Activated T-helper 17 cell treated with anti-CD3 and anti-CD28 coated beads, Interleukin-2, amount 50 U/mL, for 72 hours (primary cell): ENCODE results near the gene TRIM33. TPM values are rescaled to one million over a fixed set of nuclear protein-coding genes. Genes with fewer than 3 reads are reported as not detected.
"Not testable (repeated sequence)": the region's sequence is repeated elsewhere in the genome, so short reads cannot be mapped to it uniquely, and the experiment has no call there.

Experiments
- ATAC-seq: fragments of 150-1000 bp; cut with Tn5 transposase; replicated peaks from 2 replicates; pipeline ENCODE4 v1.10.0; 2021; ENCODE audit warnings: mild to moderate bottlenecking, moderate library complexity
- H3K27ac Mint-ChIP-seq: one replicate; pipeline ENCODE4 v1.8.0; 2022; ENCODE audit warnings: mixed read lengths
- H3K27me3 Mint-ChIP-seq: one replicate; pipeline ENCODE4 v1.8.0; 2022; ENCODE audit warnings: mixed read lengths
- H3K36me3 Mint-ChIP-seq: one replicate; pipeline ENCODE4 v1.8.0; 2022; ENCODE audit warnings: low read depth, mild to moderate bottlenecking, mixed read lengths
- H3K4me1 Mint-ChIP-seq: one replicate; pipeline ENCODE4 v1.8.0; 2022; ENCODE audit warnings: mixed read lengths
- H3K4me3 Mint-ChIP-seq: one replicate; pipeline ENCODE4 v1.8.0; 2022; ENCODE audit warnings: mild to moderate bottlenecking, mixed read lengths
- H3K9me3 Mint-ChIP-seq: one replicate; pipeline ENCODE4 v1.8.0; 2022; ENCODE audit warnings: mixed read lengths
- total RNA-seq, 2 donors: library from RNA; stranded (reverse); gene quantifications; one replicate each; pipeline ENCODE4 v1.2.3, GENCODE V29; 2022

The TRIM33 gene
- total RNA-seq, 2 donors from 2014 or later: 36.6 to 45.9 TPM

DNA sequence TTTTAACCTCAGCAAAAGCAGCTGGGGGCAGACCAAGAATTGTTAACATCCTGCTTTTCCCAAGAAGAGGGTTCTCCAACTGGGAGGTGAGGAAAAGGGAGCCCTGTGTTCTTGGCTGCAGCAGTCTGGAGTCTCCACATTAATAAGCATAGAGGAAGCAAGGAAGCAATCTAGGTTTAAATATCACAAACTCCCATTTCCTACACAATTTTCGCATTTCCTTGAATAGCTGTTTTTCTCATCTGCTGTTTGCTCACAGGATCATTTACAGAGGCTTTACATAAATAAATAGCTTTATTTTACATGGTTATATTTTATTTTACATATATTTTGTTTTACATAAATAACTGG lies 124.0 kb downstream of the TRIM33 start:
- Mint-ChIP-seq H3K27ac (no peak overlapping the region), H3K4me3 (no peak overlapping the region), H3K36me3 (peaks cover 9% of the 10 kb centered on the region), H3K4me1 (peaks cover 8% of the 10 kb centered on the region), H3K9me3 (peaks cover 20% of the 10 kb centered on the region), H3K27me3 (no peaks in the 10 kb centered on the region)
- no peak for ATAC-seq

DNA sequence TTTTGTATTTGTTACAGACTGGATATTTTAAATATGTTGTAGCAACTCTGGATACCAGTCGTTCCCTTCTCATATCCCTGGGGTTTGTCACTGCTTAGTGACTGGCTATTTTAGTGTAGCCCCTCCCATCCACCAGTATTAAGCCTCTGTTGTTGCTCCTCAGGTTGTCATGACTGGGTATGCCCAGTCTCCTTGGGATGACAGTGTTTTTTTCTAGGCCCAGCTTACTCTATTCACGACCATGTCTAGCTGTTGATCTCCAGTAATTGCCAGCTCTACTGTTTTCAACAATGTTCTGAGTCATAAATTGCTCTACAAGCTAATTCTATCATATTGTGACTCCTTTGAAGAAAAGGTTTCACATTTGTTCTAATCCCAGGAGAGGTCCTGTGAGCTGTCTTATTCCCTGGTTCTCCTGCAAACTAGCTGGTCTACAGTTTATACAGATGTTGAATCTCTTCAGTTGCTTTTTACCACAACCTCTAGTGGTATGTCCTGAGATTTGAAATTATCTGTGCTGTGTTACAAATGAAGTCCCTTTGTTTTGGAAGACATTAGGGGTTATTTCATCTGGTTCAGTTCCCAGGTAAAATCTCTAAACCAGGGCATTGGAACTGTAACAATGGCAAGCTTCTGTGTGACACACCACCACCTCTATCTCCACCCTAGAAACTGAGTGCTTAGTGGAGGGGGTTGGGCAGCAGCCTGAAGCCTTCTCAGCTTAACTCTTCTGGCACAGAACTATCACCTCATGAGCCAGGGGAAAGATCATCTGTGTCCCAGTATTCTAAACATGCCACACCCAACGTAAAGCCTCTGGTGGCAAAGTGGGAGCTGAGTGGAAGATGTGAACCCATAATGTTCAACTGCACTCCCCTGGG lies 124.6 kb downstream of the TRIM33 start:
- H3K36me3 Mint-ChIP-seq: peaks cover 3% of the 10 kb centered on the region
- peaks cover 26% of the 10 kb centered on the region for H3K9me3 Mint-ChIP-seq
- H3K27me3 Mint-ChIP-seq: no peaks in the 10 kb centered on the region
- no peak overlapping the region for H3K27ac Mint-ChIP-seq
- peaks cover 1% of the 10 kb centered on the region for H3K4me1 Mint-ChIP-seq
- H3K4me3 Mint-ChIP-seq: no peak overlapping the region
- ATAC-seq: peak; percentile 52

DNA sequence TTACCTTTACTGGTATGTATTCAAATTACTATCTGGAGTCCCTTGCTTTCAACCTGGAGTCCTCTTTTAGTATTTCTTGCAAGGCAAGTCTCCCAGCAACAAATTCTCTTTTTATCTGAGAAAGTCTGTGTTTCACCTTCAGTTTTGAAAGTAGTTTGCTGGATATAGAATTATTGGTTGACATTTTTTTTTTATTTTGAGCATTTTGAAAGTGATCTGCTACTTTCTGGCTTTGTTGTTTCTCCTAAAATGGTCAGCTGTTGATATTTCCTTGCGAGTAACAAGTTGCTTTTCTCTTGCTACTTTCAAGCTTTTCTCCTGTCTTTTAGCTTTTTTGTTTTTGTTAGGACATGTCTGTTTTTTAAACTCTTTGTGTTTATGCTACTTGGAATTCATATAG lies 126.1 kb downstream of the TRIM33 start:
- Mint-ChIP-seq H3K4me1 (no peaks in the 10 kb centered on the region), H3K27ac (no peak overlapping the region), H3K27me3 (no peaks in the 10 kb centered on the region), H3K36me3 (no peaks in the 10 kb centered on the region), H3K9me3 (peaks cover 27% of the 10 kb centered on the region), H3K4me3 (no peak overlapping the region)
- no peak for ATAC-seq

DNA sequence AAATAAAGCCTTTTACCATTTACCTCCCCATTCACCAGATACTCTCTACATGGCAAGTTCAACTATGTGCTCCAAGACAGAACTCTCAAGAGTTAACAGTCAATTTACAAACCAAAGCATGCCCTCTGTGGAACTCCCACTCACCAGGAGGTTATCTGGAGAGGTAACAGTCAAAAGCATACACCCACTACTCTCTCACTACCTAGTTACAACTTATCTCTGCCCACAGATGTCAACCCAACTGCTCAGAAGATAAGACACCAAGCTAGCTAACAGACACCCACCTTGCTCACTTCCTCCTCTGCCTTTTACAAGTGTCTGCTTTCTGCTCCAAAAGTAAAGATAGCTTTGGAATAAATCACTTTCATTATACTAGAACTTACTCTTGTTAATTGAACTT lies 131.0 kb downstream of the TRIM33 start:
- Mint-ChIP-seq H3K27ac (no peak overlapping the region), H3K36me3 (no peaks in the 10 kb centered on the region), H3K27me3 (no peaks in the 10 kb centered on the region), H3K4me3 (no peak overlapping the region), H3K9me3 (peaks cover 30% of the 10 kb centered on the region), H3K4me1 (no peaks in the 10 kb centered on the region)
- no peak for ATAC-seq

DNA sequence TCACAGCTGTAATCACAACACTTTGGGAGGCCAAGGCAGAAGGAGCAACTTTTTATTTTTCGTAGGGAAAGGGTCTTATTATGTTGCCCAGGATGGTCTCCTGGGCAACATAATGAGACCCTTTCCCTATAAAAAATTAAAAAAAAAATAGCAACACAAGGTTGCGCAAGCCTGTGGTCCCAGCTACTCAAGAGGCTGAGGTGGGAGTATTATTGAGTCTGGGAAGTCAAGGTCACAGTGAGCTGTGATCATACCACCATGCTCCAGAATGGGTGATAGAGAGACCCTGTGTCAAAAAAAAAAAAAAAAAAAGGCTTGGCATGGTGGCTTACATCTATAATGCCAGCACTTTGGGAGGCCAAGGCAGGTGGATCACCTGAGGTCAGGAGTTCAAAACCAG lies 131.6 kb downstream of the TRIM33 start:
- H3K9me3 Mint-ChIP-seq: peaks cover 30% of the 10 kb centered on the region
- H3K27ac Mint-ChIP-seq: no peak overlapping the region
- no peaks in the 10 kb centered on the region for H3K36me3 Mint-ChIP-seq
- H3K27me3 Mint-ChIP-seq: no peaks in the 10 kb centered on the region
- no peak overlapping the region for H3K4me3 Mint-ChIP-seq
- ATAC-seq: no peak
- no peaks in the 10 kb centered on the region for H3K4me1 Mint-ChIP-seq

DNA sequence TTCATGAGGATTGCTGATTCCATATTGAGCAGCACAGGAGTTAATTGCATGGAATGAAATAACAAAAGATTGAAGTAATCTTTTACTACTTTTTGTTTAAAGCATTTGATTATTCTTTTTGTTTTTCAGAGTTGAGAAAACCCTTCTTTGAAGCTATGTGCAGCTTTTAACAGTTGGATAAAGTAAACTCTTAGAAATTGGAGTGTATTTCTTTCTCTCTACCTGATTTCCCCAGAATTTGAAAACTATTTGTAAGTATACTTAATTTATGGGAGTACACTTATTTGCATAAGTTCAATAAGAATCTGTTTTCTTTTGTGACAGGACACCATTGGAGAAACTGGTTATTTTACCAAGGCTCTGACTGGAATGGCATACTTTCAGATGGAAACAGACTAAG lies 133.6 kb downstream of the TRIM33 start:
- Mint-ChIP-seq H3K4me1 (no peaks in the 10 kb centered on the region), H3K4me3 (no peak overlapping the region), H3K27ac (no peak overlapping the region), H3K9me3 (peaks cover 27% of the 10 kb centered on the region), H3K27me3 (no peaks in the 10 kb centered on the region), H3K36me3 (no peaks in the 10 kb centered on the region)
- ATAC-seq: no peak

DNA sequence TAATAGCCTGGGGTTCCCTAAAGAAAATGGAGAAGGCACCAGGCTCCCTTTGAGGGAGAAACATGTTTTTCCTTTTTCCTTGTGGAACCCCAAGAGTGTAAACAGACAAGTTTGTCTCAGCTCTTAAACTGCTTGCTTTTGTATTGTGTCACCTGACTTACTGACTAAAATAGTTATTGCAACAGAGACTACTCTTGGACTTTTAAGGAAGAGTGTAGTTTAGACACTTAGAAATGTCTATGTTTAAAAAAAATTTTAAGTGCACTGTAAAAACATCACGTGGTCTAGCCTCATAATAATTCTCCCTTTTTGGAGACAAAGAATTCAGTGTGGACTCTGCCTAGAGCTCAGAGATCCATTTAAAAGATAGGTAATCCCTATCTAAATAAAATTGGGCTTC lies 141.1 kb downstream of the TRIM33 start:
- H3K27ac Mint-ChIP-seq: no peak overlapping the region
- no peak overlapping the region for H3K4me3 Mint-ChIP-seq
- ATAC-seq: no peak
- H3K36me3 Mint-ChIP-seq: no peaks in the 10 kb centered on the region
- no peaks in the 10 kb centered on the region for H3K27me3 Mint-ChIP-seq
- no peaks in the 10 kb centered on the region for H3K4me1 Mint-ChIP-seq
- no peaks in the 10 kb centered on the region for H3K9me3 Mint-ChIP-seq

DNA sequence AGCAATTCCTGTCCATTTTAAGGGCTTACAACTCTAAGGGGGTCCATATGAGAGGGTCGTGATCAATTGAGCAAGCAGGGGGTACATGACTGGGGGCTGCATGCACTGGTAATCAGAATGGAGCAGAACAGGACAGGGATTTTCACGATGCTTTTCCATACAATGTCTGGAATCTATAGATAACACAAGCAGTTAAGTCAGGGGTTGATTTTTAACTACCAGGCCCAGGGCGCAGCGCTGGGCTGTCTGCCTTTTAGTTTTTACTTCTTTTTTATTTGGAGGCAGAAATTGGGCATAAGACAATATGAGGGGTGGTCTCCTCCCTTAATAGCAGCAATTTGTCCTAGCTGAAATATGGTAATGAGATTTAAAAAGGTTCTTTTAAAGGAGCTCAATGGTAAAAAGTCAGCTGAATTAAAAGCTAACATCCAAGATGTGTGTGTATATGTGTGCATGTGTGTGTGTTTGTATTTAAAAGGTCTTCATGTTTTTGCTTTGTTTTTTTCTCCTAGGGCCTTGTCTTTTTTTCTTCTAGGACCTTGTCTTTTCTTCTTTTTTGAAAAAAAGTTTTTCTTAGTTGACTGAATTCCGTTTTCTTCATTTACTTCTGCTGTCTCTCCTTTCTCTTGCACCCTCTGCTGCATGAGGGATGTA lies 141.6 kb downstream of the TRIM33 start:
- peak overlapping the region; percentile 2 for H3K4me3 Mint-ChIP-seq
- not testable (repeated sequence) for H3K4me1 Mint-ChIP-seq, H3K9me3 Mint-ChIP-seq, H3K27me3 Mint-ChIP-seq, H3K36me3 Mint-ChIP-seq, ATAC-seq, H3K27ac Mint-ChIP-seq

DNA sequence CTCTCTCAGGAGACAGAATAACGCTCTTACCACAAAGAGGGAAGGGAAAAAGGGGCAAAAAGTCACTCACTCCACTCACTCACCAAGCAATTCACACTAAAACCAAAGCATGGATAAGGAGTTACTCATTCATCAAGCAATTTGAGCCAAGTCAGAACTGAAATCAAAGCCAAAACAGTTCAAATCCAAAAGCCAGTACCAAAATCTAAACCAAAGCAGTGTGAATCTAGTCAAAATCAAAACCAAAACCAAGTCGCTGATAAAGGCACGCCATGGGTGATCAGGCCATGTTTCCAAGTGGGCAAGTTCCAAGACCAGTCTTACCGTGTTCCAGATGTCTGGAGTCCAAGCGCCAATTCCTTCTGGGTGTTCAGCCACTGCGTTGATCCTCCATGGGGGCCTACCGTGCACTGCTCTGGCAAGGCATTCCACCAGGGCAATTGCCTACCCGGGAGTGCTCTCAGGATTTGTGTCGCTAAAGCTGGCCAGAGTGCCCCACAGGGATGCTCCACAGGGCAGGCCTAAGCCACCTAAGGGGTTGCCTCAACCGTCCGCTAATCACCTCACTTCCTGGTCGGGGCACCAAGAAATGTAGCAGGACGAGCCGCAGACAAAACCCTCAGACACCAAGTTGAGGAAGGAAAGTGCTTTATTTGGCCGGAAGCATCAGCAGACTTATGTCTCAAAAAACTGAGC lies 142.3 kb downstream of the TRIM33 start:
- peaks cover 3% of the 10 kb centered on the region for H3K9me3 Mint-ChIP-seq
- no peaks in the 10 kb centered on the region for H3K27me3 Mint-ChIP-seq
- no peaks in the 10 kb centered on the region for H3K36me3 Mint-ChIP-seq
- no peaks in the 10 kb centered on the region for H3K4me1 Mint-ChIP-seq
- no peak overlapping the region for H3K27ac Mint-ChIP-seq
- H3K4me3 Mint-ChIP-seq: peak overlapping the region; percentile 2
- no peak for ATAC-seq

DNA sequence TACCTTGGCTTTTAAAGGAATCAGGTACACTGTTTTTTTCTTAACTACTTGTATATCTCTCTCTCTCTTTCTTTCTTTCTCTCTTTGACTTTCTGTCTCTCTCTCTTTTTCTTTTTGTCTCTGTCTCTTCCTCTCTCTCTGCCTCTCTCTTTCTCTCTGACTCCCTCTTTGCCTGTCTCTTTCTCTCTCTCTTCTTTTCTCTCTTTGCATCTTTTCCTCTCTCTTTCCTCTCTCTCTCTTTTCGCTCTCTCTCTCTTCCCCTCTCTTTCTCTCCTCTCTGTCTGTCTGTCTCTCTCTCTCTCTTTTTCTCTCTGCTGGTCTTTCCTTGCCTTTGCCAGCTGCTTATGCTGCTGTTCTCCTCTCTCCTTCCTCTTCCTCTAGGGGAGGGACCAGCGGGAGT lies 143.2 kb downstream of the TRIM33 start:
- no peak overlapping the region for H3K27ac Mint-ChIP-seq
- H3K9me3 Mint-ChIP-seq: peaks cover 9% of the 10 kb centered on the region
- H3K4me3 Mint-ChIP-seq: peak overlapping the region; percentile 2
- no peak for ATAC-seq
- no peaks in the 10 kb centered on the region for H3K27me3 Mint-ChIP-seq
- H3K36me3 Mint-ChIP-seq: no peaks in the 10 kb centered on the region
- H3K4me1 Mint-ChIP-seq: no peaks in the 10 kb centered on the region

DNA sequence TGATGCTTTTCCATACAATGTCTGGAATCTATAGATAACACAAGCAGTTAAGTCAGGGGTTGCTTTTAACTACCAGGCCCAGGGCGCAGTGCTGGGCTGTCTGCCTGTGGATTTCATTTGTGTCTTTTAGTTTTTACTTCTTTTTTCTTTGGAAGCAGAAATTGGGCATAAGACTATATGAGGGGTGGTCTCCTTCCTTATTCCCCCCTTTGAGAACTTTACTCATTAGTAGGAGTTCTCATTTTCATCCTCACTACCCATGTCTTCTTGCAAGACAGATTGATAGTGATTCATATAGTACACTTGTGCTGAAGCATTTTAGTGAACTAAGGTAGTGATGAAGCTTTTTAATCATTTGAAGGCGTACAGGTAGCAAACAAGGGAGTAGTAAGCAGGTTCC lies 147.8 kb downstream of the TRIM33 start:
- H3K9me3 Mint-ChIP-seq, H3K36me3 Mint-ChIP-seq, H3K27ac Mint-ChIP-seq, H3K4me3 Mint-ChIP-seq, ATAC-seq, H3K4me1 Mint-ChIP-seq, H3K27me3 Mint-ChIP-seq: not testable (repeated sequence)

DNA sequence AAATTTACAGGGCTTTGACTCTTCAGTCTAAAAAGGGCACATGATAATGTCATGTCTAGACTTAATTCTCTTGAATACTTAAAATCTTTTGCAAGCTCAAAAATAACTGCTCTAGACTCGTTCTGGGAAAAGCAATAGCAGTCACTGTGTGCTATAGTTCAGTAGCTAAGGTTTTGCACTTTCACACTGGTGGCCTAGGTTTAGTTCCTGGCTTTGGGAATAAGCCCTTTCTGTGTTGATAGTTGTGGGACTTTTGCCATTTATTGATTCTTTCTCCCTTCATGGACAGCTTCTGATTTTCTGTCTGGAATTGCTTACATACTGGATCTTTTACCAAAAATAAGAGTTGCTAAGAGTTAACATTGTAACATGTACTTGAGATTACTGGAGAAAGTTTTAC lies 151.2 kb downstream of the TRIM33 start:
- Mint-ChIP-seq H3K27me3 (no peaks in the 10 kb centered on the region), H3K27ac (no peak overlapping the region), H3K4me3 (no peak overlapping the region), H3K4me1 (no peaks in the 10 kb centered on the region), H3K36me3 (no peaks in the 10 kb centered on the region), H3K9me3 (peaks cover 9% of the 10 kb centered on the region)
- ATAC-seq: no peak

DNA sequence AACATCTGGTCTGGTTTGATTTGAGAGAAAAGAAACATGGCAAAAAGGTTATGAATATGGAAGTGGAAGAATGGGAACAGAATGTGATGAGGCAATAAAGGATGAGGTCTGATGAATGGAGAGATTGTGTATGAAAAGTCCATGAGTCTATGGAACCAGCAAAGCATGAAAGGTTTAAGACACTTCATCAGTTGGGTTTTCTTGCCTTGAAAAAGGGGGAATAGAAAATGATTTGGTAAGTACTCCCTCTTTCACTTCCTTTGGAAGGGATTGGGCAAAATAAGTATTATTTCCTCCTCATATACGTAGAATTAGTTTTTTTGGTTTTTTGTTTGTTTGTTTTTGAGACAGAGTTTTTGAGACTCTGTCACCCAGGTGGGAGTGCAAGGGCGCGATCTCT lies 155.8 kb downstream of the TRIM33 start:
- Mint-ChIP-seq H3K4me3 (no peak overlapping the region), H3K9me3 (no peaks in the 10 kb centered on the region), H3K4me1 (no peaks in the 10 kb centered on the region), H3K27ac (no peak overlapping the region), H3K27me3 (no peaks in the 10 kb centered on the region), H3K36me3 (no peaks in the 10 kb centered on the region)
- ATAC-seq: no peak

DNA sequence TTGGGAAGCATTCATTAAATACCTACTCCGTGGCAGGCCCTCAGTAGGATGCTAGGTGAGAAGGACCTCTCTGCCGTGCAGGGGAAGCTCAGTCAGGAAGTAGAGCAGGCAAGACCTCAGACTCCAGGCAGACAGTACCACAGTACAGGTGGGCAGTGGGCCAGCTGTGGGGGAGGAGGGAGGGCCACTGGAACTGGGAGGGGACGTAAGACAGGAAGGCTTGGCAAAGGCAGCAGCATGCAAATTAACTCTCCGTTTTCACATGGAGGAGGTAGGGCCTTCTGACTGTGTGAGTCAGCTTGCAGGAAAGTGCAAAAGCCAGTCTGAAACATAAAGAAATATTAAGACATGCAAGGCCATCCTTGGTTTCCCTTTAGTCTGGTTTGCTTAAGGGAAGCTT lies 157.7 kb downstream of the TRIM33 start:
- Mint-ChIP-seq H3K36me3 (no peaks in the 10 kb centered on the region), H3K4me3 (no peak overlapping the region), H3K9me3 (no peaks in the 10 kb centered on the region), H3K4me1 (no peaks in the 10 kb centered on the region), H3K27ac (no peak overlapping the region), H3K27me3 (no peaks in the 10 kb centered on the region)
- ATAC-seq: peak; percentile 28

DNA sequence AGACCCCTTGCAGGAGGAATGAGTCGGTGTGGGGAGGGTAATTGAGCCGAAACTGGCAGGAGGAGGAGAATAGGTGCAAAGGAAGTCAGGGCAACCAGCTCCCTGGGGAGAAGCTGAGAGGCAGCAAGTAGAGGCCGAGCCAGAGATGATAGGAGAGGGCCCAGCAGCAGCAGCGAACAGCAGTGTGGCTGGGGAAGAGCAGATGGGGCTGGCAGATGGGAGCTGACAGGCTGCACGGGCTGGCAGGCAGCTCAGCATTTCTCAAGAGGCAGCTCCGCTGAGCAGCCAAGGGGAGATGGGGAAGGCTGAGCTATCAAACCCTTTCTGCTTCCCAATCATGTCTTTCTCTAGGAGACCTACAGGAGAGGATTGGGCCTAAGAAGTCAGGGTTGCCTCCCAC lies 158.2 kb downstream of the TRIM33 start:
- Mint-ChIP-seq H3K36me3 (no peaks in the 10 kb centered on the region), H3K4me1 (no peaks in the 10 kb centered on the region), H3K27me3 (no peaks in the 10 kb centered on the region), H3K4me3 (no peak overlapping the region), H3K27ac (no peak overlapping the region), H3K9me3 (no peaks in the 10 kb centered on the region)
- no peak for ATAC-seq
